UCSD-AML1 (cell line): ENCODE results near the gene ZNF766.
"Not testable (repeated sequence)": the region's sequence is repeated elsewhere in the genome, so short reads cannot be mapped to it uniquely, and the experiment has no call there.

Source experiments
- DNase-seq: peaks from one replicate; lab custom pipeline; 2025; ENCODE audit not compliant: unreplicated experiment; lab: John Stamatoyannopoulos, UW

The ZNF766 gene

DNA sequence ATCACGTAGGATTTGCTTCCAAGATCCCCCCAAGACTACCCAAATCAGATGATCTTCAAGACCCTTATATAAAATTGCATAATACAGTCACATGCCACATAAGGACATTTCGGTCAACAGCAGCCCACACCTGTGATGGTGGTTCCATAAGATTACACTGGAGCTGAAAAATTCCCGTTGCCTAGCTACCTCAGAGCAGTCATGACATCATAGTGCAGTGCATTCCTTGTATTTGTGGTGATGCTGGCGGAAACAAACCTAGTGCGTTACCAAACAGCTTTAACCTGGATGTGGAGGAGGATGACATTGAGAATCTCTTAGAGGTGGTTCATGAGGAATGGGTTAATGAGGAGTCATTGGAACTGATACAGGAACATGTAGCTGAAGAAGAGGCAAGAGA lies 4.8 kb downstream of the ZNF766 start:
- DNase-seq, result no peak

DNA sequence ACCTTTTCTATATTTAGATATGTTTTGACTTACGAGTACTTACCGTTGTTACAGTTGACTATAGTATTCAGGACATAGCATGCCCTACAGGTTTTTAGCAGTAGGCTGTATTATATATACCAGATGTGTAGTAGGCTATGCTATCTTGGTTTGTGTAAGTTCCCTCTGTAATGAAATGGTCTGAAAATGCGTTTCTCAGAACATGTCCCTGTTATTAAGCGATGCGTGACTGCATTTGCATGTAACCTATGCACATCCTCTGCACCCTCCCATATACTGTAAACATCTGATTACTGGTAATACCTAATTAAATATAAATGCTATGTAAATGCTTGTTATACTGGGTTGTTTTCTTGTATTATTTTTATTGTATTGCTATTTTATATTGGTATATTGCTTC lies 6.6 kb downstream of the ZNF766 start:
- DNase-seq, result no peak

DNA sequence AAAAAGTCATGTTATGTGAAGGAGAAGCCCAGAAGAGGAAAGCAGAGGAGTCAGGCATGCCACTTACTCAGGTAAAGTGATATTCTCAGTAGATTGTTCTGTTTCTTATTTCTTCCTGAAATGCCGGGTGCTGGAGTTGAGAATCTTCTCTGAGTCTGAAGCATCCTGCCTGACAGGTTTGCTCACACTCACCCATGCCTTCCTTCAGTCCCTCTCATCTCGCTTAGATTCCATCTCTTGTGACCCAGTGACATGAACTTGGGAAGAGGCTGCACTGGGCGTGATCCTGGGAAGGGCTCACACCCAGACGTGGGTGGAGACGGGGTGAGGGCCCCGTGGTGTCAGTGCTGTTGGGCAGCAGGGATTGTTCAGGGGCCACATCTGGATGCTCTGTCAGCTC lies 8.1 kb downstream of the ZNF766 start:
- no peak for DNase-seq

DNA sequence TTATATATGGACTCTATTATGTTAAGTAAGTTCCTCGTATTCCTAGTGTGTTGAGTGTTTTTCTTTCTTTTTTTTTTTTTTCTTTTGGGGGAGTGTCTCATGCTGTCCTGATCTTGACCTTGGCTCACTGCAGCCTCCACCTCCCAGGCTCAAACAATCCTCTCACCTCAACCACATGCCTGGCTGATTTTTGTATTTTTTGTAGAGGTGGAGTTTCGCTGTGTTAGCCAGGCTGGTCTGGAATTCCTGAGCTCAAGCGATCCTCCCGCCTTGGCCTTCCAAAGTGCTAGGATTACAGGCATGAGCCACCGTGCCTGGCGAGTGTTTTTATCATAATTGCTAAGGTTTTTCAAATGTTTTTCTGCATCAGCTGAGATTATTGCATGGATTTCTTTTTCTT lies 16.9 kb downstream of the ZNF766 start:
- no peak for DNase-seq

DNA sequence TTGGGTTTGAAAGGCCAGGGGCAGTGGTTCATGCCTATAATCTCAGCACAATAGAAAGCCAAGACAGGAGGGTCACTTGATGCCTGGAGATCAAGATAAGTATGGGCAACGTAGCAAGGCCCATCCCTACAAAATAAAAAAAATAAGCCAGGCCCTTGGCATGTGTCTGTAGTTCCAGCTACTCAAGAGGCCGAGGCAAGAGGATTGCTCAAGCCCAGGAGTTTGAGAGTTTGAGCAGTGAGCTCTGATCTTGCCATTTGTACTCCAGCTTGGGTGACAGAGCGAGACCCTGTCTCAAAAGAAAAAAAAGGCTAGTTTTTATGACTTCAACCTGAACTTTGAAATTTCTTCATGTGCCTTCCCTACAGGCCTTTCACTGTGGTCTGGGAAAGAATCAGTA lies 22.4 kb downstream of the ZNF766 start:
- DNase-seq, result no peak

DNA sequence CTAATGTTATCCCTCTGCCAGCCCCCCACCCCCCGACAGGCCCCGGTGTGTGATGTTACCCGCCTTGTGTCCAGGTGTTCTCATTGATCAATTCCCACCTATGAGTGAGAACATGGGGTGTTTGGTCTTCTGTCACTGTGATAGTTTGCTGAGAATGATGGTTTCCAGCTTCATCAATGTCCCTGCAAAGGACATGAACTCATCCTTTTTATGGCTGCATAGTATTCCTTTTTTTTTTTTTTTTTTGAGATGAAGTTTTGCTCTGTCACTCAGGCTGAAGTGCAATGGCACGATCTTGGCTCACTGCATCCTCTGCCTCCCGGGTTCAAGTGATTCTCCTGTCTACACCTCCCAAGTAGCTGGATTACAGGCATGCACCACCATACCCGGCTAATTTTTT lies 23.6 kb downstream of the ZNF766 start:
- not testable (repeated sequence) for DNase-seq

DNA sequence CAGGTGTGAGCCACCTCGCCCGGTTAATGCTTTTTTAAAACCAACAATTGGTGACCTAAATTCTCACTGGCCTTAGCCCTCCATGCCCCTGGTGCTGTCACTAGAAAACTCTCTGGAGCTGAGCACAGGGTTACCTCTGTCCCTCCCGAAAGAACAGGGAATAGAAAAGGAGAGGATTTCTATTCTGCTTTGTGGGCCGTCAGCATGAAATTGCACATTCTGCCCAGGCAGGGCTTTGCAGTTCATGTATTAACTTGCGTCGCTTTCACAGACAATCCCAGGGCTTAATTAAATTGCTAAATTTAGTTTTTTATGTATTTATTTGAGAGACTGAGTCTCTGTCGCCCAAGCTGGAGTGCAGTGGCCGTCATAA lies 27.0 kb downstream of the ZNF766 start:
- DNase-seq, result peak; percentile 31

DNA sequence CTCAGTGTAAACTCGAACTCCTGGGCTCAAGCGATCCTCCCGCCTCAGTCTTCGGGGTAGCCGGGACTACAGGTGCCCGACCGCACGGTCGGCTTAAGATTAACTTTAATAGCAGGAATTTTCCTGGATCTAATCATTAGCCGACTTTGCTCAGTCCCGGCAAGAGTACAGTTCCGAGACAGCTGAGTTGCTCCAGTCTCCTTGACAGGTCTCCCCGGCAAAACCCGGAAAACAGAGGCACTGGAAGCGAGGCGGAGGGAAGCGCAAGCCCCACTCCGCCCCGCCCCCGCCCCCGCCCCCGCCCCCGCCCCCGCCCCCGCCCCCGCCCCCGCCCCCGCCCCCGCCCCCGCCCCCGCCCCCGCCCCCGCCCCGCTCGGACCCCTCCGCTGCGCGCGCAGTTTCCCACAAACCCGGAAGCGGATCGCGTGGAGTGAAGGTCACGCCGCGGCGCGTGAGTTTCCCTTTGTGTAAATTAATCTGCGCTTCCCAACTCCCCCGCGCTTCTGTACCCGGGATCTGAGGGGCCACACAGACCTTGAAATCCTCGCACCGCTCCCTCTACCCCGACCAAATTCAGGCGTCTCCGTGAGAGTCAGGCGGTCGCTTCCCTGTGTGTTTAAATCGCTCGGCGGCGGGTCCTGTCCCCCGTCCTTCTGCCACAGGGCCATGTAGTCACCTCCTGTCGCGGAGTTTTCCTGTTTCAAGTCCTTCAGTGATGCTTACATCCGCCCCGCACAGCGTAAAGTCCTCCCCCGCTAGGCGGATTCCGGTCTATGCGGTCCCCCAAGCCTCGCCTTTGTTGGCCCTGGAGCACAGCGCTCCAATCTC lies 27.6 kb downstream of the ZNF766 start, which contains the start of gene ZNF480:
ZNF480 (plus strand) TSS at position 397 of the 828 bp plus-strand sequence. CDS start 3,244 bp downstream, outside the sequence.
- peak; percentile 83 for DNase-seq

DNA sequence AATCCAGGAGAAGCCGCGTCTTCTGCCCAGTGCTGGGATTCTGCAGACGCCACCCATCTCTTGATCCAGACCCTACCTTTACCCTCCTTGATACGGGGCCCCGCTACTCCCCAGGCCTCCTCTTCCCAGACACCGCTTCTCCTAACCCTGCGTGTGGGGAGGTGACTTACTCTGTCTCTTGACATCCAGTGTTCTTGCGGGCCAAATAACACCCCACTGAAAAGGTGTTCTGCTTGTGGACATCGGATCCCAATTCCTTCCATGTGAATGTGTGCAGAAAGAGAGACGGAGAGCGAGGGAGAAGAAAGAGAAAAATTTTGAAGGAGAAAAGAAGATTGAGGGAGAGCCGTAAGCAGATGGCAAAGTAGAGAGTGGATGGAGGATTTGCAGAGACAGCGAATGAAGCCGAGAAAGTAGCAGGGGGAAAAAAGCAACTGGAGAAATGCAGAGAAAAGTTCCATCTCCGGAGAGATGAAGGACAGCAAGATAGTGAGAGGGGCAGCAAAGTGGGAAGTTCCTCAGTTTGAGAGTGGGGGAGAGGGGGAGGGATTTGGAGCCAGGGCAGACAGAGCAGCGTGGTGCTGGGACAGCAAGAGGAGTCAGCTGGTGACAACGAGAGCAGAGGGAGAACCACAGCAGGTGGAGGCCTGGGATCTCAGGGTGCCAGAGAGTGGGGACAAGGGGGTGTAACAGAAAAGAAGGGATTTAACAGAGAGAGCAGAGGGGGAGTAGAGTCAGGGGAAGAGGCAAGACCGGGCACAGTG lies 28.4 kb downstream of the ZNF766 start:
- no peak for DNase-seq

DNA sequence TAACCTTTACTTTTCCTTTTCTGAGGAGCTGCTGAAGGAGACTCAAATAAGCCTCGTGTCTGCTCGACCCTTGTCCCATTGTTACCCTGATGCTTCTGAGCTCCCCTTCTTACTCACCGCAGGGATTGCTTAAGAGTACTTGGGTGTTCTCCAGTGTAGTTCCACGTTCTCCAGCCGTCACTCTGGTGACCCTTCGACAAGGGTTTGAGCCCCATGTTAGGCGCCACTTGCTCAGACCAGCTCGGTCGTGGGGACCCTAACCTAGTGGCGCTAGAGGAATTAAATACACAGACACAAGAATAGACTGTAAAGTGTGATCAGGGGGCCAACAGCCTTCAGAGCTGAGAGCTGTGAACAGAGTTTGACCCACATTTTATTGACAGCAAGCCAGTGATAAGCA lies 37.9 kb downstream of the ZNF766 start:
- no peak for DNase-seq

DNA sequence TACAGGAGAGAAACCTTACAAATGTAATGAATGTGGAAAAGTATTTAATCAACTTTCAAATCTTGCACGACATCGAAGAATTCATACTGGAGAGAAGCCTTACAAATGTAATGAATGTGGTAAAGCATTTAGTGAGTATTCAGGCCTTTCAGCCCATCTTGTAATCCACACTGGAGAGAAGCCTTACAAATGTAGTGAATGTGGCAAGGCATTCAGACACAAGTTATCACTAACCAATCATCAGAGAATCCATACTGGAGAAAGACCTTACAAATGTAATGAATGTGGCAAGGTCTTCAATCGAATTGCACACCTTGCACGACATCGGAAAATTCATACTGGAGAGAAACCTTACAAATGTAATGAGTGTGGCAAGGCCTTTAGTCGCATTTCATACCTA lies 53.0 kb downstream of the ZNF766 start:
- no peak for DNase-seq

DNA sequence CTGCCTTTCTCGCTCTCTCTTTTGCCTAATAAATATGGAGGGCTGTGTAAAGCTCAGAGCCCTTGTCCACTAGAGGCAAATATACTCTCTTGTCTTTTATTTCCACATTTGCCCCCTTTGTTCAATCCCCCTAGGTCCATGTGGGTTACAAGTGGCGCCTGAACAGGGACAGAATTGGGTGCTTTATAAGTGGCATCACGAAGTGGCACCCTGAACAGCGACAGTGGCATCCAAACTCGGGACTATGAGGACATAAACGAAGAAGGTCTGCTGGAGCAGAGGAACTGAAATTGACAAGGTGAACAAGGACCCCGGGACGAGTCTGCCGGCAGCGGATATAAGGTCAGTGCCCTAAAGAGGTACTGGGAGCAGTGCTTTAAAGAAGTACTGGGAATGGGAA lies 62.4 kb downstream of the ZNF766 start:
- no peak for DNase-seq

DNA sequence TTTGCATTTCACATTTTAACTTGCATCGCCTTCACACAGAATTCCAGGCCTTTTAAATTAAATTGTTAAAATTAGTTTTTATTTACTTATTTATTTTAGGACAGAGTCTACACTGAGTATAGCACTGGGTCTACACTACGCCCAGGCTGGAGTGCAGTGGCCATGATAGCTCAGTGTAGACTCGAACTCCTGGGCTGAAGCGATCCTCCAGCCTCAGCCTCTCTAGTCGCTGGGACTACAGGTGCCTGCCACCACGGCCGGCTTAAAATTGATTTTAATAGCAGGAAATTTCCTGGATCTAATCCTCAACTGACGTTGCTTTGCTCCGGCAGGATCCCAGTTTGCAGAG lies 66.4 kb downstream of the ZNF766 start:
- DNase-seq, result no peak

DNA sequence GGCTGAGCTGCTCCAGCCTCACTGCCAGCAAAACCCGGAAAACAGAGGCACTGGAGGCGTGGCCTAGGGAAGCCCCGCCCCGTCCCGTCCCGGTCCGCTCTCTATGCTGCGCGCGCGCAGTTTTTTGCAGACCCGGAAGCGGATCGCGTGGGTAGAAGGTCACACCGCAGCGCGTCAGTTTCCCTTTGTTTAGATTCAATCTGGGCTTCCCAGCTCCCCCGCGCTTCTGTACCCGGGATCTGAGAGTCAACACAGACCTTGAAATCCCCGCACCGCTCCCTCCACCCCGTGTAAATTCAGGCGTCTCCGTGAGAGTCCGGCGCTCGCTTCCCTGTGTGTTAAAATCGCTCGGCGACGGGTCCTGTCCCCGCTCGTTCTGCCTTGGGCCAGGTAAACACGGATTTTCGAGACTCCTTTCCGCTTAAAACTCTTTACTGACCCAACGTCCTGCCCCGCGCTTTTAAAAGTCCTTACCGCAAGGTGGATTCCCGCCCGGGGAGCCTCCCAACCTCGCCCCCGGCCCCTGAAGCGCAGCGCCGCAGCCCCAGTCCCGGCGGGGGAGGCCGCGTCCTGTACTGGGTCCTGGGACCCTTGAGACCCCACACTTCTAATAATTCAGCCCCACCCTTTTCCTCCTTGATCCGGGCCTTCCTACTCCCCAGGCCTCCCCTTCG lies 66.9 kb downstream of the ZNF766 start, which contains the start of gene ZNF610:
ZNF610 (plus strand) TSS at position 127 of the 674 bp plus-strand sequence. CDS start 12,930 bp downstream, outside the sequence.
- DNase-seq, result no peak

DNA sequence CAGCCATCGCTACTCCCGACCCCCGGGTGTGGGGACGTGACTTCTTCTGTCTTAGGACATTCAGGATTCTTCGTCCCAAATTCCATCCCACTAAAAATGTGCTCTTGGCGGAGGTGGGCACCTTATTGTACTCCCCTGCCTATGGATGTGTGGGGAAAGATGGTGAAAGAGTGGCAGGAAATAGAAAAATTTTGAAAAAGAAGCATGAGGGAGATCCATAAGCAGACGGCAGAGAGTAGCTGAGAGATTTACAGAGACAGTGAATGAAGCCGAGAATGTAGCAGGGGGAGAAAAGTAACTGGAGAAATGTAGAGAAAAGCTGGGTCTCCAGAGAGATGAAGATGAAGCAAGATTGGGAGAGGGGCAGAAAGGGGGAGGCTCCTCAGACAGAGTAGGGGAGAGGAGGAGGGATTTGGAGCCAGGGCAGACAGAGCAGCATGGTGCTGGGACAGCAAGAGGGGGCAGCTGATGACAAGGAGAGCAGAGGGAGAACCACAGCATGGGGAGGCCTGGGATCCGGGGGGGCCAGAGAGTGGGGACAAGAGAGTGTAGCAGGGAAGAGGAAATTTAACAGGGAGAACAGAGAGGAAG lies 67.5 kb downstream of the ZNF766 start:
- no peak for DNase-seq

DNA sequence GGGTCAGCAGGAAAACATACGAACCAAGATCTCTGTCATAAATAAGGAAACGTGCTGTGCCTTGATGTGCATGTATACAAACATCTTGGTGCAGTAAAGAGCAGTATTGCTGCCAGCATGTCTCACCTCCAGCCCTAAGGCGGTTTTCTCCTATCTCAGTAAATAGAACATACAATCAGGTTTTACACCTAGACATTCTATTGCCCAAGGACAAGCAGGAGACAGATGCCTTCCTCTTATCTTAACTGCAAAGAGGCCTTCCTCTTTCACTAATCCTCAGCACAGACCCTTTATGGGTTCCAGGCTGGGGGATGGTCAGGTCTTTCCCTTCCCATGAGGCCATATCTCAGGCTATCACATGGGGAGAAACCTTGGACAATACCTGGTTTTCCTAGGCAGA lies 69.6 kb downstream of the ZNF766 start:
- not testable (repeated sequence) for DNase-seq

DNA sequence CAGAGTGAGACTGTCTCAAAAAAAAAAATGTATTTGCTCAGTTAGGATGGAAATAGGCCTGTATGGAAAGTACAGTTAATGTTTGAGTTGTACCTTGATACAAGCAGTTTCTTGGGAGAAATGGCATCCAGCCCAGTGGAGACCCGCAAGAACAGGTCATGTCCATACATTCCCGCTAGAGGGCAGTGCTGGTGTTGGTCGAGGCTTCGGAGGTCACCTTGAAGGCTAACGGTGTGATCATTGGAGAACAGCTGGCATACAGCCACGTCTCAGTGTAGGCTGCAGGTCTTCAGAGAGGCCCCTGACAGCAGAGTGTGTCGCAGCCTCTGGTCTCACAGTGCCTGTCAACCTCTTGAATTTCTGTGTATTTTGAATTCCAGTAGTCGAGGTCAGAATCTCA lies 74.2 kb downstream of the ZNF766 start:
- DNase-seq, result no peak

DNA sequence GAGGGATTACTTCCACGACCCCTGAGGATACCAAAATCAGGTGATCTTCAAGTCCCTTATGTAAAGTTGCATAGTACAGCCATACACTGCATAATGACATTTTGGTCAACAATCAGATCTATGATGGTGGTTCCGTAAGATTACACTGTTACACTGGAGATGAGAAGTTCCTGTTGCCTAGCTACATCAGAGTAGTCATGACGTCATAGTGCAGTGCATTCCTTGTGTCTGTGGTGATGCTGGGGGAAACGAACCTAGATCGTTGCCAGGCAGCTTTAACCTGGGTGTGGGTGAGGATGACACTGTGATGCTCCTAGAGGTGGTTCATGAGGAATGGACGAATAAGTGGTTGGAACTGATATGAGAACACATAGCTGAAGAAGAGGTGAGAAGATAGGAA lies 75.8 kb downstream of the ZNF766 start:
- DNase-seq, result no peak
